B cell (primary cell): ENCODE measurements around the gene PSMB3. TPM values are rescaled to one million over a fixed set of nuclear protein-coding genes. Genes with fewer than 3 reads are reported as not detected.

Experiments
- ATAC-seq: fragments of 200-7000 bp; cut with Tn5 transposase; one replicate; pipeline ENCODE4 v1.10.0; 2021; ENCODE audit warnings: low read depth, mild to moderate bottlenecking, moderate number of reproducible peaks, moderate library complexity
- CTCF ChIA-PET: fragments of 350-600 bp; sonication (Branson Sonifier 250); formaldehyde crosslinking; loops from one replicate; lab custom pipeline; 2021; ENCODE audit warnings: antibody characterized with exemption, inconsistent platforms; lab: Charles Lee
- POLR2A ChIA-PET: fragments of 350-600 bp; sonication (Branson Sonifier 250); formaldehyde crosslinking; loops from one replicate; lab custom pipeline; 2021; ENCODE audit warnings: antibody characterized with exemption; lab: Charles Lee
- DNase-seq: peaks from one replicate; pipeline ENCODE4 v3.0.0; 2013
- H2AFZ ChIP-seq: 2 replicates; pipeline ENCODE4 v1.6.1; 2012; ENCODE audit warnings: mild to moderate bottlenecking, low read depth, low read length; ENCODE audit not compliant: insufficient read depth, poor library complexity, severe bottlenecking
- H3K27ac ChIP-seq, 2 donors: 1 replicate in 1 of 2; 2 replicates in 1 of 2; pipeline ENCODE4 v1.5.1; 2012 to 2013; ENCODE audit warnings: low read length in 2 of 2, mild to moderate bottlenecking in 2 of 2, moderate library complexity in 1 of 2
- H3K27me3 ChIP-seq, 4 experiments: fragments of 200-600 bp in 1 of 4; sonication (generic) in 1 of 4; replicated peaks in 1 of 4; 1 replicate in 2 of 4; 2 replicates in 2 of 4; pipeline versions ENCODE4 v1.6.1 to v1.7.0; 2013 to 2016; ENCODE audit warnings: low read length in 3 of 4, mild to moderate bottlenecking in 2 of 4, mixed read lengths in 1 of 4, moderate library complexity in 1 of 4; ENCODE audit not compliant: insufficient read depth in 4 of 4, control insufficient read depth in 3 of 4; ENCODE audit errors: control extremely low read depth in 1 of 4
- H3K36me3 ChIP-seq, 2 experiments: replicated peaks in 1 of 2; 1 replicate in 1 of 2; 2 replicates in 1 of 2; pipeline versions ENCODE4 v1.6.1 to v1.7.1; 2013; ENCODE audit warnings: low read length in 1 of 2; ENCODE audit not compliant: insufficient read depth in 2 of 2, control insufficient read depth in 1 of 2; ENCODE audit errors: control extremely low read depth in 1 of 2, extremely low read depth in 1 of 2
- H3K4me1 ChIP-seq, 2 donors: fragments of 200-600 bp in 1 of 2; sonication (generic) in 1 of 2; 1 replicate in 1 of 2; 2 replicates in 1 of 2; pipeline versions ENCODE4 v1.5.1 to v1.6.1; 2013 to 2017; ENCODE audit warnings: low read length in 2 of 2; ENCODE audit not compliant: control insufficient read depth in 2 of 2, insufficient read depth in 2 of 2
- H3K4me2 ChIP-seq: replicated peaks from 2 replicates; pipeline ENCODE3; 2012; ENCODE audit warnings: mild to moderate bottlenecking, low read depth, low read length; ENCODE audit not compliant: poor library complexity, severe bottlenecking
- H3K4me3 ChIP-seq, 5 experiments: fragments of 200-600 bp in 1 of 5; sonication (generic) in 1 of 5; 1 replicate in 3 of 5; 2 replicates in 2 of 5; pipeline versions ENCODE4 v1.5.1 to v1.7.0; 2011 to 2016; ENCODE audit warnings: low read length in 4 of 5, mild to moderate bottlenecking in 4 of 5, low read depth in 2 of 5, control low read depth in 1 of 5, moderate library complexity in 1 of 5; ENCODE audit not compliant: insufficient read depth in 1 of 5; ENCODE audit errors: control extremely low read depth in 1 of 5, extremely low read depth in 1 of 5
- H3K79me2 ChIP-seq: fragments of 200-600 bp; sonication (generic); one replicate; pipeline ENCODE4 v1.6.0; 2016; ENCODE audit warnings: low read length; ENCODE audit not compliant: control insufficient read depth, insufficient read depth
- H3K9ac ChIP-seq: fragments of 200-600 bp; sonication (generic); 2 replicates; pipeline ENCODE4 v1.6.1; 2017; ENCODE audit warnings: mild to moderate bottlenecking, low read length, moderate library complexity
- H3K9me3 ChIP-seq, 3 donors: one replicate each; pipeline versions ENCODE4 v1.6.1 to v1.7.1; 2013; ENCODE audit warnings: low read length in 2 of 3; ENCODE audit not compliant: control insufficient read depth in 2 of 3, insufficient read depth in 1 of 3; ENCODE audit errors: control extremely low read depth in 1 of 3
- H4K20me1 ChIP-seq: 2 replicates; pipeline ENCODE4 v1.6.0; 2012; ENCODE audit warnings: mild to moderate bottlenecking, low read length; ENCODE audit not compliant: insufficient read depth, control insufficient read depth, poor library complexity, severe bottlenecking
- H3K27ac Mint-ChIP-seq: one replicate; pipeline ENCODE4 v1.8.0; 2021; ENCODE audit warnings: mixed read lengths
- H3K27me3 Mint-ChIP-seq: one replicate; pipeline ENCODE4 v1.8.0; 2021; ENCODE audit warnings: mixed read lengths
- H3K4me1 Mint-ChIP-seq: one replicate; pipeline ENCODE4 v1.8.0; 2021; ENCODE audit warnings: mixed read lengths
- H3K4me3 Mint-ChIP-seq: one replicate; pipeline ENCODE4 v1.8.0; 2021; ENCODE audit warnings: mixed read lengths
- H3K9me3 Mint-ChIP-seq: one replicate; pipeline ENCODE4 v1.8.0; 2022; ENCODE audit warnings: mixed read lengths; ENCODE audit not compliant: insufficient read depth
- CTCF ChIP-seq: fragments of 200-600 bp; IDR thresholded peaks from one replicate; pipeline ENCODE4 v1.8.0; 2022; ENCODE audit warnings: antibody characterized with exemption, mild to moderate bottlenecking
- EZH2 ChIP-seq: IDR thresholded peaks from 2 replicates; pipeline ENCODE4 v1.6.1; 2012; ENCODE audit warnings: borderline replicate concordance, low read depth, mild to moderate bottlenecking, moderate library complexity, low read length; ENCODE audit not compliant: insufficient read depth, poor library complexity, severe bottlenecking
- WGBS: methylation state at CpG from one replicate; pipeline ENCODE4 v1.1.5; 2013; ENCODE audit warnings: missing lambda C conversion rate; ENCODE audit not compliant: insufficient coverage; 5-methylcytosine and 5-hydroxymethylcytosine counted together
- intact Hi-C: fragments of 100-400 bp; cut with micrococcal nuclease; formaldehyde crosslinking; loops from one replicate; pipeline ENCODE4 v1.10.0; 2022
- polyA plus RNA-seq: library from polyadenylated mRNA; depleted of rRNA; stranded (reverse); fragments of >200 nt; gene quantifications from 2 replicates; pipeline ENCODE4 v1.2.3, GENCODE V29; 2012
- total RNA-seq, 2 donors: library from RNA; stranded (reverse); fragments of 120-200 nt in 1 of 2; gene quantifications; 1 replicate in 1 of 2; 2 replicates in 1 of 2; pipeline versions ENCODE4 v1.2.3 to v1.2.4, GENCODE V29; 2013 to 2022

PSMB3 gene
- total and polyA plus RNA-seq, 2 donors (not counting 1 experiment from before 2014, with no cell fraction given) = 109 to 184 TPM

DNA sequence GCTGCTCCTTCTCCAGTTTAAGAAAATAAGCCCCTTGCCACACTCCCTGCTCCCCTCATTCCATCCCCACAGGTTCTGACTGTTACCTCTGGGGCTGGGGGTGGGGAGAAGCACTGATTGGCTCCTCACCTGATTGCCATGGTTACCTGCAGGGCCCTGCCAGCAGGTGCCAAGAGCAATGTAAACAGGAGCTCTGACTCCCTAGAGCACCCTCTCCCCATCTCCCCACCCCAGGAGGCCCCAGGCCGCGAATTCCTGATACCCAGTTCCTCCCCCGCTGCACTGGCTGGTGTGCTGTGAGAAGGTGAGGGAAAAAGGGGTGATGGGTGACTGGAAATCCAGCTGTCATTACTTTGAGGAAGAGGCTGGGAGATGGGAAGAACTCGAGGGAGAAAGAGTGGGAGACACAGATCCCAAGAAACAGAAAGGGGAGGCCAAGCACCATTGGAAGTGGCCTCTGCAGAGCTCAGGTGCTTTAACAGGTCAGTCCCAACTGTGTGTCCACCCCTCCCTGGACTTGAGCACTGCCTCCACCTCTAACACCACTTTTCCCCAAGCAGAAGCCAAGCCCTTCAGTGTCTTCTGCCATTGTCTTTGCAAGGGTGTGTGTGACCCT lies 8.9 kb upstream of the PSMB3 start:
- ChIA-PET POLR2A (no interaction called here), CTCF (interaction anchor here (3.2 kb wide), 1 partner anchor 9 kb away, joined by 20 read pairs; no protein-coding TSS in a partner anchor)
- Histone ChIP-seq H3K9me3 (no peaks in the 10 kb centered on the region), H3K4me2 (no peak overlapping the region), H2AFZ (no peak overlapping the region), H3K9ac (no peak overlapping the region), H3K36me3 (no peaks in the 10 kb centered on the region), H3K27ac (no peak overlapping the region), H4K20me1 (no peaks in the 10 kb centered on the region), H3K27me3 (peaks cover 0 to 31% (median 5%) of the 10 kb centered on the region in 4 experiments), H3K79me2 (peaks cover 4% of the 10 kb centered on the region), H3K4me3 (no peak overlapping the region), H3K4me1 (peaks cover 30 to 32% of the 10 kb centered on the region in 2 donors)
- Mint-ChIP-seq H3K27me3 (peaks cover 18% of the 10 kb centered on the region), H3K4me3 (no peak overlapping the region), H3K9me3 (no peaks in the 10 kb centered on the region), H3K27ac (no peak overlapping the region), H3K4me1 (peaks cover 18% of the 10 kb centered on the region)
- intact Hi-C loops = no loop called here
- TF ChIP-seq EZH2 = no peak
- TF ChIP-seq CTCF = no peak
- WGBS = 86% methylated on average over 2 of the region's 4 CpGs
- DNase-seq (no peak), ATAC-seq (no peak)

DNA sequence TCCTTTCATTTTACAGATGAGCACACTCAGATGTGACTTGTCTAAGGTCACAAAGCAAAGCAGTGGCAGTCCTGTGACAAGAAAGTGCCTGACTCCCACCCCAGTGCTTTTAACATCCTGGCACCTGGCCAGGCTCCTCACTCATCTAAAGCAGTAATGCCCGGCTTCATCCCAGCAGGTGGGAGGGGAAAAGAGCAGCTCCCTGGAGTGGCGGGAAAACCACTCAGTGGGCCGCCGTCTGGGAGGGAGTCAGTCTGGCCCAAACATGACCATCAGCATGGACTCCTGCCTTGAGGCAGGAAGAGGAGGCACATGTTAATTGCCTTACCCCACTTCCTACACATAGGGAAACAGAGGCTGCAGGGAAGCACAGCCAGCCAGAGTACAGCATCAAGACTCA lies 7.0 kb upstream of the PSMB3 start:
- Histone ChIP-seq H3K4me2 (no peak overlapping the region), H3K36me3 (no peaks in the 10 kb centered on the region), H2AFZ (no peak overlapping the region), H3K9ac (no peak overlapping the region), H3K27ac (no peak overlapping the region), H3K4me1 (peaks cover 49 to 51% of the 10 kb centered on the region in 2 donors), H3K4me3 (no peak overlapping the region), H4K20me1 (peaks cover 10% of the 10 kb centered on the region), H3K27me3 (peaks cover 0 to 49% (median 19%) of the 10 kb centered on the region in 4 experiments), H3K79me2 (peaks cover 4% of the 10 kb centered on the region), H3K9me3 (peaks cover 0 to 9% (median 0%) of the 10 kb centered on the region in 3 donors)
- no peak for ATAC-seq
- Mint-ChIP-seq H3K9me3 (no peaks in the 10 kb centered on the region), H3K4me1 (peaks cover 33% of the 10 kb centered on the region), H3K27me3 (peaks cover 25% of the 10 kb centered on the region), H3K27ac (no peak overlapping the region), H3K4me3 (no peak overlapping the region)
- intact Hi-C loops = no loop called here
- 60% methylated on average over 1 of the region's 4 CpGs for WGBS
- CTCF ChIA-PET = interaction anchor here (3.2 kb wide), 1 partner anchor 11 kb away, joined by 20 read pairs; no protein-coding TSS in a partner anchor
- TF ChIP-seq CTCF (no peak), EZH2 (no peak)
- no peak for DNase-seq
- POLR2A ChIA-PET = interaction anchor here (1.6 kb wide), 1 partner anchor 15 kb away, joined by 7 read pairs; the partner anchor contains the start of gene CISD3
